NCI-H1436 (cell line): ENCODE data around the gene RSAD1.
A peak's percentile ranks its signal among the peaks of the same experiment; 100 is the strongest.
"Not testable (repeated sequence)": the region's sequence is repeated elsewhere in the genome, so short reads cannot be mapped to it uniquely, and the experiment has no call there.

ENCODE experiments used
- DNase-seq: peaks from one replicate; lab custom pipeline; 2025; lab: John Stamatoyannopoulos, UW

The RSAD1 gene

DNA sequence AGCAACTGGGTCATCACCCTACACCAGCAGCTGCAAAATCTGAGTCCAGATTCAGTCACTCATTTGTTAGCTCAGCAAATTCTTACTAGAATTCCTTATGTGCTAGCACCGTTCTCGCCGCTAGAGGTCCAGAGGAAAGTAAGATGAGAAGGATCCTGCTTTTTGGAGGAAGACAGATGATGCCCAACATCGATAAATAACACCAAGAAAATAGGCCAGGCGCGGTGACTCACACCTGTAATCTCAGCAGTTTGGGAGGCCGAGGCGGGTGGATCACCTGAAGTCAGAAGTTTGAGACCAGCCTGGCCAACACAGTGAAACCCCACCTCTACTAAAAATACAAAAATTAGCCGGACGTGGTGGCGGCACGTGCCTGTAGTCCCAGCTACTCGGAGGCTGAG lies 5.9 kb upstream of the RSAD1 start:
- peak; percentile 19 for DNase-seq

DNA sequence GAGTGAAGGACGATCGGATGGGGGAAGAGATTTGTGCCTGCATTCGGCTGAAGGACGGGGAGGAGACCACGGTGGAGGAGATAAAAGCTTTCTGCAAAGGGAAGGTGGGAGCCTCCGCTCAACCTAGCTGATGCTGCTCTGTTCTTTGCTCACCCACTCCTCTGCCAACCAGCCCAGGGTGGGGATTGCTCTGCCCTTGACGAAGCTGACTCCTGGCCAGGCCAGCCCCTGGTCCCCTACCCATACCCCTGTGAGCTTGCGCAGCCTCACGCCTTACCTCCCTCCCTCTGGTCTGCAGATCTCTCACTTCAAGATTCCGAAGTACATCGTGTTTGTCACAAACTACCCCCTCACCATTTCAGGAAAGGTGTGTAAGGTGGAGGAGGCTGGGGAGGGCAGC lies 4.8 kb upstream of the RSAD1 start:
- DNase-seq: no peak

DNA sequence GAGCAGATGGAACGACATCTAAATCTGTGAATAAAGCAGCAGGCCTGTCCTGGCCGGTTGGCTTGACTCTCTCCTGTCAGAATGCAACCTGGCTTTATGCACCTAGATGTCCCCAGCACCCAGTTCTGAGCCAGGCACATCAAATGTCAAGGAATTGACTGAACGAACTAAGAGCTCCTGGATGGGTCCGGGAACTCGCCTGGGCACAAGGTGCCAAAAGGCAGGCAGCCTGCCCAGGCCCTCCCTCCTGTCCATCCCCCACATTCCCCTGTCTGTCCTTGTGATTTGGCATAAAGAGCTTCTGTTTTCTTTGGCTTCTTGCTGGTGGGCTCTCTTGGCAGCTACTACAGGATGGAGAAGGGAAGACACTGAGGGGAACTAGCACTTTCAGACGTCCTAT lies 4.1 kb upstream of the RSAD1 start:
- DNase-seq: no peak

DNA sequence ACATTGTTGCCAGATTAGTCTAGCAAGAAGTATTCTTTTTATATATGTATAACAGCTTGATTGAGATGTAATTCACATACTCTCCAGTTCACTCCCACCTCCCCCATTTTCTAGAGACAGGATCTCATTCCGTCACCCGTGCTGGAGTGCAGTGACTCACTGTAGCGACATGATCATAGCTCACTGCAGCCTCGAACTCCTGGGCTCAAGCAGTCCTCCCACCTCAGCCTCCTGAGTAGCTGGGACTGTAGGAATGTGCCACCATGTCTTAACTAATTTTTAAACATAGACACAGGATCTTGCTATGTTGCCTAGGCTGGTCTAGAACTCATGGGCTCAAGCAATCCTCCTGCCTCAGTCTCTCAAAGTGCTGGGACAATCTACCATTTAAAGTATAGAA lies 3.3 kb upstream of the RSAD1 start:
- DNase-seq: no peak

DNA sequence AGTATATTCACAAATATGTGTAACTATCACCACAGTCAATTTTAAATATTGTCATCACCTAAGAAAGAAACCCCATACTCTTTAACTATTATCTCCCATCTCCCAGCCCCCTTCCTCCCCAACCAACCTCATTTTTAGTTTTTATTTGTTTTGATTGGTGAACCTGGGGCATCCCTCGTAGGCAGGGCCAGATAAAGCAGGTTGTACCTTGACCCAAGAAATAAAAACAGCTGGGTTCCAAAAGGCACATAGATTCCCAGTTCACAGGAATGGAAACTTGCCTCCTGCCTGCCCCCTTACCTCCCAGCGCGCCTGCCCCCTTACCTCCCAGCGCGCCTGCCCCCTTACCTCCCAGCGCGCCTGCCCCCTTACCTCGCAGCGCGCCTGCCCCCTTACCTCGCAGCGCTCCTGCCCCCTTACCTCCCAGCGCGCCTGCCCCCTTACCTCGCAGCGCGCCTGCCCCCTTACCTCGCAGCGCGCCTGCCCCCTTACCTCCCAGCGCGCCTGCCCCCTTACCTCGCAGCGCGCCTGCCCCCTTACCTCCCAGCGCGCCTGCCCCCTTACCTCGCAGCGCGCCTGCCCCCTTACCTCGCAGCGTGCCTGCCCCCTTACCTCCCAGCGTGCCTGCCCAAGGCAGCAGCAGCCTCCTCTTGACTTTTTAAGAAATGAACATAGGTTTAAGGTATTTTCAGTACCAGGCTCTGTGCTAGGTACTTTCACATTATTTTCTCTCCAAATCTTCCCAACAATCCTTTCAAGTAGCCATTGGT lies 2.7 kb upstream of the RSAD1 start:
- not testable (repeated sequence) for DNase-seq

DNA sequence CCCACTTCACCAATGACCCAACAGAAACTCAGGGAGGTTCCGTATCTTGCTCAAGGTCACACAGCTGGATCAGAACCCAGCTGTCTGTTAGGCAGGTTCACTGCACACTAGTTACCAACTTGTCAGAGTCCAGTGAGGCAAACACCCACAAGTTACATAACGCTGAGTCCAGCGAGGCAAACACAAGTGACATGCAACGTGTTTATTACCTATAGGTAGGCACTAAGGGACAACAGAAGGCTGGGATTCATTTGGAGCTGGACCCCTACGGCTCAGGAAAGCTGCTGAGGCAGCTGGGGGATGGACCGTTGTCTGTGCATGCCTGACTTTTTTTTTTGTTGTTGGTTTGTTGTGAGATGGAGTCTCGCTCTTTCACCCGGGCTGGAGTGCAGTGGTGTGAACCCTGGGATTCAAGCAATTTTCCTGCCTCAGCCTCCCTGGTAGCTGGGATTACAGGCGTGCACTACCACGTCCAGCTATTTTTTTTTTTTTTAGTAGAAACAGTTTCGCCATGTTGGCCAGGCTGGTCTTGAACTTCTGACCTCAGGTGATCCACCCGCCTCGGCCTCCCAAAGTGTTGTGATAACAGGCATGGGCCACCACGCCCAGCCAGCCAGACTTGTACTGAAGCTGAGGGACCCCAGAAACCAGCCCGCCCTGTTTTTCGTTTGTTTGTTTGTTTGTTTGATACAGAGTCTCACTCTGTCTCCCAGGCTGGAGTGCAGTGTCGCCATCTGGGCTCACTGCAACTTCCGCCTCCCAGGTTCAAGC lies 1.9 kb upstream of the RSAD1 start:
- no peak for DNase-seq

DNA sequence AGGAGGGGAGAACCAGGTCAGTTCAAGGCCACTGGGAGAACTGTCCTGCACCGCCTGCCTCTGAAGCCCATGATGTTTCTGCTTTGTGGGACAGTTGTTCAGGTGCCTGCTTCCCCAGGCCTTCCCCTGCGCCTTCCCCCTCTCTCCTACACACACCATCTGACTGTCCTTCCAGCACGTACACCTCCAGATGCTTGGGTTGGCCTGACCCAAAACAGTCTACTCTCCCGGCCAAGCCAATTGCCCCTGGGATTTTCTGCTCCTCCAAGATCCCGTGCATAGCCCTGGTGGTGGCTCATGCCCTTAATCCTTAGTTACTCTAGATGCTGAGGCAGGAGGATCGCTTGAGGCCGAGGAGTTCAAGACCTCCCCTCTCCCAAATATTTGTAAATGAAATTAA lies 684 bp upstream of the RSAD1 start:
- no peak for DNase-seq

DNA sequence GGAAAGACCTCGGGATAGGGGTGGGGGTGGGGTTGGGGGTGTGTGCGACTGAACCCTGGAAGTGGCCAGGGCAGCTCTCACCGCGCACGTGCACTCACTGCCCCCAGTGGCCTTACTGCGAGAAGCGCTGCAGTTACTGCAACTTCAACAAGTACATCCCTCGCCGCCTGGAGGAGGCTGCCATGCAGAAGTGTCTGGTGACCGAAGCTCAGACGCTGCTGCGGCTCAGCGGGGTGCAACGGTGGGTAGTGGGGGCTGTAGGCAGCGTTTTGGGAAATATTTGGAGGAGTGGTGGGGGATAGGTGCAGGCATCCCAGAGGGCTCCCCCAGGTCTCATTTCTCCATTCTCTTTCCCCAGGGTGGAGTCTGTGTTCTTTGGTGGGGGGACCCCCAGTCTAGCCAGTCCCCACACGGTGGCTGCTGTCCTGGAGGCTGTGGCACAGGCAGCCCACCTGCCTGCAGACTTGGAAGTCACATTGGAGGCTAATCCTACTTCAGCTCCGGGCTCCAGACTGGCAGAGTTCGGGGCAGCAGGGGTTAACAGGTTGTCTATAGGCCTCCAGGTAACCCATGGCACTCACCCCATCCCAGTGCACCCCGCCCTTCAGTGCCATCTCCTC lies 972 bp downstream of the RSAD1 start:
- DNase-seq: peak; percentile 77

DNA sequence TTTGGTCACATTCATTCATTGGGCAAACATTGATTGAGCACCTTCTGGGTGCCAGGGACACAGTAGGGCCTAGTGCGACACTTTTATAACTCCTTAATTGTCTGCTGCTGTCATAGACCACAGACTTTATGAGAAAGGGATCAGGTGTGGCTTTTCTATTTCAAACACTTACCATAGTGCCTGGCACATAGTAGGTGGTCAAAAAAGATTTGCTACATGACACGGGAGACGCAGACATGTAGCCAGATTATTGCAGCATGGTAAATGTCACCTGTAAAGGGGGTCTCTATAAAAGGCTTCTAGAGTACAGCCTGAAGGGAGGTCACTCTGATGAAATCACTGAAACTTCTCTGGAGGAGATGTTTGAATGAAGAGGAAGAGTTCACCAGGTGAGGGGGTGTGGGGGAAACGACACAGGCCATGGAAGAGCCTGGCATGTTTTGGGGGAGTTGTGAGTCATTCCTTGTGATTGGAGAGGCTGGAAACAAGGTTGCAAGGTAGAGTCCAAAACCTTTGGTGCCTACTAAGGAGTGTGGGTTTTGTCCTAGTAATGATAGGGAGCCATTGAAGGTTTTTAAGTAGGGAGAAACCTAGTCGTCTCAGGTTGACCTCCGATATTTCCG lies 1.6 kb downstream of the RSAD1 start:
- DNase-seq: no peak

DNA sequence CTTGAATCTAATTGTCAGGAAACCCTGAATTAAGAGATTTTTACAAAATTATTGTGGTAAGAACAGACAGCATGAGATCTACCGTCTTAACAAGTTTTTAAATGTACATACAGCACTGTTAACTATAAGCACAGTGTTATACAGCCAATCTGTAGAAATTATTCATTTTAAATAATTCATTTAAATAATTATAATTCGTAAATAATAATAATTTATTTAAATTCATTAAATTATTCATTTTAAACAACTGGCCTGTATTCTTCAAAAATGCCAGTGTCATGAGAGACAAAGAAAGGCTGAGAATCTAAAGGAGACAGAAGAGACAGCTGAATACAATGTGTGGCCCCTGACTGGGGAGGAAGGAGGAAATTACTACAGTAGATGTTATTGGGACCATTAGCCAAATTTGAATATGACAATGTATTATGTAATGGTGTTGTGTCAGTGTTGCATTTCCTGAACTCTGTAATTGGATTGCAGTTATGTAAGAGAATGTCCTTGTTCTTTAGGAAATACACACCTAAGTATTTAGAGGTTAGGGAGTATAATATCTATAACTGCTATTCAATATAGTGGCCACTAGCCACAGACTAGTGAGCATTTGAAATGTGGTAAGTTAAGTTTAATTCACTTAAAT lies 2.3 kb downstream of the RSAD1 start:
- no peak for DNase-seq

DNA sequence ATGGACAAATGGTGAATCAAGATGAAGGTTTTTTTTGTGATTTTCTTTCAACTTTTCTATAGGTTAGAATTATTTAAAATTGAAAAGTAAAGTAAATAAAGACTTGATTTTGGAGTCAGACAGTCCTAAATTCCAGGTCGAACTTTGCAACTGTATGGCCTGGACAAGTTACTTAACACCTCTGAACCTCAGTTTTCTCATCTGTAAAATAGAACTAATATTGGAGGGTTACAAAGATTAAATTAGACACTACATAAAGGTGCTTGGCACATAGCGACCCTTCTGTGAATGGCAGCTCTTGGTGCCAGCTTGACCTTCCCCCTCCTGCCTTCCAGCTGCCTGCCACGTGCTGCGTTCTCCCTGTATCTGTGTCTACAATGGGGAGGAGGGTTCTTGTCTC lies 3.0 kb downstream of the RSAD1 start:
- DNase-seq: no peak

DNA sequence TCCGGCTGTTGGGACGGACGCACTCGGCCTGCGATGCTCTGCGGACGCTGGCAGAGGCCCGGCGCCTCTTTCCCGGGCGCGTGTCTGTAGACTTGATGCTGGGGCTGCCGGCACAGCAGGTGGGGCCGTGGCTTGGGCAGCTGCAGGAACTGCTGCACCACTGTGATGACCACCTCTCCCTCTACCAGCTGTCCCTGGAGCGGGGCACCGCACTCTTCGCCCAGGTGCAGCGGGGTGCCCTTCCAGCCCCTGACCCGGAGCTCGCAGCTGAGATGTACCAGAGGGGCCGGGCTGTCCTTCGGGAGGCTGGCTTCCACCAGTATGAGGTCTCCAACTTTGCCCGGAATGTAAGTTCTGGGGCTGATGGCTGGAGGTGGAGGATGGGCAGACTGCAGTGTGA lies 3.5 kb downstream of the RSAD1 start:
- DNase-seq: no peak

DNA sequence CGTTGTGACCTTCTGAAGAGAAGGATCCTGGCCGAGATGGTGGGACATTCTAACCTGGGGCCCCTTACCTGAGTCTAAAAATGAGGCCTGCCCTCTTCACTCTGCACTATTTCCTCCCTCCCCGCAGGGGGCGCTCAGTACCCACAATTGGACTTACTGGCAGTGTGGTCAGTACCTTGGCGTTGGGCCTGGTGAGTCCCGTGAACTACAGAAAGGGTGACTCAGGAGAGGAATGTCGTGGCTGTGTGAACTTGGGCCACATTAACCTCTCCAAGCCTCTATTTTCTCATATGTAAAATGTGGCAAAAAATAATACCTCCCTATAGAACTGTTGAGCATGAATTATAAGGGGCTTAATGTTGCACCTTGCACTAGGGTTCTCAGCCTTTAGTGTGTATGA lies 3.9 kb downstream of the RSAD1 start:
- peak; percentile 52 for DNase-seq

DNA sequence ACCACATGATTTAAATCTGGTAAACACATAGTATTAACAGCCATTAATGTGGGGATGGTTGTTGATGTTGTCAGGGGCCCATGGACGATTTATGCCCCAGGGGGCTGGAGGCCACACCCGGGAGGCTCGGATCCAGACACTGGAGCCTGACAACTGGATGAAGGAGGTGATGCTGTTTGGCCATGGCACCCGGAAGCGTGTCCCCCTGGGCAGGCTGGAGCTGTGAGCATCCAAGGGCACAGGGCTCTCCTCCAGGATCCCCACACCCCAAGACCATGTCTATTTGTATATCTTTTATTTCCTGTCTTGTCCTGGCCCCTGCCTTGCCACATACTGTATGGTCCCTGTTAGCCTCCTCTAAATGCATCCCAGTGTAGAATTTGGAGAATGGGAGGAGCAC lies 4.6 kb downstream of the RSAD1 start:
- no peak for DNase-seq

DNA sequence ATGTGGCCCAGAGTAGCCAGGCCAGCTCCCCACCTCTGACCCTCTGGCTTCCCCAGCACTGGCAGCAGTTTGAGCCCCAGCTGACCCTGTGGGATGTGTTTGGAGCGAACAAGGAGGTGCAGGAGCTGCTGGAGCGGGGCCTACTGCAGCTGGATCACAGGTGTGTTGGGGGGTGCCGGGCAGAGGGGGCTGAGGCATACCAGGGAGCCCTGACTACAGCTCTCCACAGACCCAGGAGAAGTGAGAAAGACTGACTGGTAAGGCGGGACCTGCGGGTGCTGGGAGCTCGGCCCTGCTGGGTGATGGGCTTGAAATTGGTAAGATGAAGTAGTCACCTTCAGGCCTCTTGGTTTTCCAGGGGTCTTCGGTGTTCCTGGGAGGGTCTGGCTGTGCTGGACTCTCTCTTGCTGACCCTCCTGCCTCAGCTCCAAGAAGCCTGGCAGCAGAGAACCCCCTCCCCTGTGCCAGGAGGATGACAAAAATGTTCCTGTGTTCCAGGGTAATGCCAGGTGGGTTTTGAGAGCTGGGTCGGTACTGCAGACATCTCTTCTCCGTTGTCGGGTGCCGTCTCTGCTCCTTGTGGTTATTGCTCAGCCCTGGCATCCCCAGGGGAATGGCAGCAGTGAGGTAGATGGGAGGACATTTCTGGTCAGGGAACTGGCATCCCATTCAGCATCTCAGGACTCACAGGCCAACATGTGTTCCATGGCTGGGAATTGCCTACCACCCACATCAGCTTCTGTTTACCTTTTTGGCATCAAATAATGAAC lies 5.9 kb downstream of the RSAD1 start:
- DNase-seq: no peak

DNA sequence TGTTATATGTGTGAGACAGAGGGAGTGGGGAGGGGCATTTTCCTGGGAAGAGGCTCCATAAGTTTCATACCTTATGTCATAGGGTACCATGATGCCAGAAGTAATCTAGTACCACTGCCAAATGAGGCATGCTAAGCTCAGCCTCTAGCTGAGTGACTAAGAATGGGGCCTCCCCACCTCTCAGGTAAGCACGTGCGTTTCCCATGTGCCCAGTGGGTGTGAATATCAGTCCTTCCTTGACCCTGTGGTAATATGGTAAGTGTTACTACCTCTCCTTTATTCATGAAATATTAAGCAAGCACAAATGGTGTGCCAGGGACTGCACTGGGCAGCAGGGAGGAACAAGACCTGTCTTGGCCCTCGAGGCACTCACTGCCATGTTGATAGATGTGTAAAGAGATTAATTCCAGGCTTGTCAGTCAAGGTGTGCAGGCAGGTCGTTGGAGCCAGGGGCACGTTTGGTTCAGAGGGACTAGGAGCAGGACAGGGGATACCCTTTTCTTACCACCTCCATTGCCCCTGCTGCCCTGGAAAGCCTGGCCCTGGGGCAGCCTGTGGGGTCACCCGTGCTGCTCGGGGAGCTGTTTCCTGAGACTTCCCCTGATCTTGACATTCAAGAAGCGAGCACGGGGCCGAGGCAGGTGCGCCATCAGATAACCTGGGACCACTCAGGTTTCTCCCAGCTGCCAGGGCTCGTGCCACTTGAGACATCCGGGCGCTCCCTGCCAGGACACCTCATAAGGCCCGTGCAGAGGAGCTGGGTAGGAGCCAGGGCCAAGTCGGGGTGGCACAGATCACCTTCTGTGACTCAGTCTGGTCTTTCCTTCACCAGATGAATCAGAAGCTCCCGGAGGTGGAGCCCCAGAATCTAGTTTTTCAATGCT lies 8.8 kb downstream of the RSAD1 start:
- DNase-seq: no peak

DNA sequence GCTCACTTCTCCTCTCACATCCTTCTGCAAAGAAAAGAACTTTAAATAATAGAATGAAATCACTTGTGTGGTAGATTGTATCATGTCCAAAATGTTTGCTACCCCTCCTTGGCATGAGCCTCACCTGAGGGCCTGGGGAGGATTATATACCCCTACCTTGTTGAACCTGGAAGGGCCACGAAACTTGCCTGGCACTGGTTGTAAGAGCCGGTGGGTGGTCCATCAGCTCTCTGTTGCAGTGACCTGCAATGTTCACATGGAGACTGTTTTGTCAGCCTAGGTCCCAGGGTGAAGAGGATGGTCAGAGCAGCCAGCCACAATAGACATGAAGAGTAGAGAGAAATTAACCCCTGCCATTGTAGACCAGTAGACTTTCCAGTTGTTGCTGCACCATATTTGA lies 10.2 kb downstream of the RSAD1 start:
- DNase-seq: no peak

DNA sequence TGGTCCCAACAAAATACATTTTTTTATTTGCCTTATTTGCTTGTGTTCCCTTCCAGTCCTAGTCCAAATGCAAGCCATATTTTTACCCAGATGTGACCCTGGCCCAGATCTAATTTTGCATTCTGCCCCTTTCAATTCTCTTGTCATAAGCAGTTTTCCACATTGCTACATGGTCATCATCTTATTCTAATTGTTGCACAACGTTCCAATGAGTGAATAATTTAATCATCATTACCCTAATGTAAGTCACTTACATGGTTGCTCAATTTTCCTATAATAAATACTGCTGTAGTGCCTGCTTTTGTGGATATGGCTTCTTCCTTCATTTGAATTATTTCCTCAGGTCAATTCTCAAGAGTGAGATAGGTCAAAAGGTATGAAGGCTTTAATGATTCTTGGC lies 12.8 kb downstream of the RSAD1 start:
- no peak for DNase-seq

DNA sequence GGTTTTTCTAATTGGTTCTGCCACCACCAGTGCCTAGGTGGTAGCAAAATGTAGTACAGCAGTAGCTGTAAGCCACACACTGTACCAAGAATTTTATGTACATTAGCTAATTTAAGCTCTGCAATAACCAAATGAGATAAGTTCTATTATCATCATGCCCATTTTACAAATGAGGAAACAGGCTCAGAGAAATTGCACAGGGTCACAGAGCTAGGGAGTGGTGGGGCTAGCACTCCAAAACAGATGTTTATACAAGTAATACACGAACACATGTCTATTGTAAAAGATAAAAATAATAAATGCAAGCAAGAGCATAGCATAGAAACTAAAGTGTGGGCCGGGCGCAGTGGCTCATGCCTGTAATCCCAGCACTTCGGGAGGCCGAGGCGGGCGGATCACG lies 13.6 kb downstream of the RSAD1 start:
- DNase-seq: no peak

DNA sequence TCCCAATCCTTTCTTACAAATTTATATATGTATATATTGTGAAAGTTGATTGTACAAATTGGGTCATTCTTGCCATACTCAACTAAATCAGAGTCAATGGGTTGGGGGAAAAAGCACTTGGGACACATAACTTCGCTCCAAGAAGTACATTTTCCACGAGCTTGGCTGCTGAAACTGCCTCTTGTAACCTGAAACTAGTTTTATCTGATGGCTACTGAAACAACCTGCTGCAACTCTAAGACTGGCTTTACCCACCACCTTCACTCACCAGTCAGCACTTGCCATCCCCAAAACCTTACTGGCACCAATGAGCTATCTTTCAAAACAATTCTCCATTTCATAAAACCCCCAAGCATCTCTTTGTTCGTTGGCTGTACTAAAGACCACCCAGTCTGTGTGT lies 15.1 kb downstream of the RSAD1 start:
- no peak for DNase-seq
